Stimulated activated CD4-positive, alpha-beta T cell treated with anti-CD3 and anti-CD28 coated beads, TNF-alpha, amount 100 ng/mL, for 4 hours (primary cell): ENCODE data around the gene LRRC1.

Source experiments
- DNase-seq, 3 experiments: peaks; one replicate each; pipeline ENCODE4 v3.0.0-alpha.2; 2020; ENCODE audit warnings: low read depth in 3 of 3

LRRC1 gene

GRCh38 chr6:53960311-53960710 lies 165.5 kb downstream of the LRRC1 start:
- no peak for DNase-seq

- no peak for DNase-seq
Observed at GRCh38 chr6:53961679-53962370, 167.0 kb downstream of the LRRC1 start.

- no peak for DNase-seq
Observed at GRCh38 chr6:53962646-53963045, 167.8 kb downstream of the LRRC1 start.

DNA sequence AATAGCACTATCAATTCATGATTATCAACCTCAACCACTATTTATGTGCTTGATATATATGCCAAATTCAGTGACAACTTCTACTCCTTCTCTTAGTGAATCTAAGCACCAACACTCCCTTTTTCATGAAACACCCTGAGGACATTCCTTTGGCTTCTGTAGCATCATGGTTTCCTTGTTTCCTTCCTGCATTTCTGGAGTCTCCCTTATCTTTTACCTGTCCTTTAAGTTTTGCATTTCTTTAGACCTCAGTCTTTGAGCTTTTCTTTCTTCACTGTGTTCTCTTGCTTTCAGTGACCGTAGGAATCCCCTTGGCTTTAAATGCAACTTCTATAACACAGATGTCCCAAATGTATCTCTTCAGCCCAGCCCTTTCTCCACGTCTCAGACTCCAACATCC lies 172.6 kb downstream of the LRRC1 start:
- DNase-seq = no peak
